Right lobe of liver (tissue), 4 donors: ENCODE results near the gene FXYD6.

Source experiments
- CTCF ChIP-seq, 4 donors: fragments of 200-600 bp in 3 of 4; fragments of 450-650 bp in 1 of 4; IDR thresholded peaks; one replicate each; pipeline versions ENCODE4 v1.5.1 to v1.8.0; 2016 to 2022; ENCODE audit warnings: antibody characterized with exemption in 4 of 4, mild to moderate bottlenecking in 2 of 4
- POLR2A ChIP-seq: fragments of 450-650 bp; IDR thresholded peaks from one replicate; pipeline ENCODE4 v1.6.1; 2017; ENCODE audit warnings: antibody characterized with exemption, mild to moderate bottlenecking
- donor health status: DM: no; HTN: no; CAD: no.
- donor health status: DM: no; HTN: no; CAD: no.
- donor health status: DM: no; HTN: yes; CAD: no.

GRCh38 chr11:117862019-117862725 is 14.3 kb downstream of the FXYD6 start:
- TF ChIP-seq POLR2A (no peak), CTCF (IDR thresholded peaks at IDR 0.05) (no peak)
